ENCODE results near the gene IFITM1. TPM values are rescaled to one million over a fixed set of nuclear protein-coding genes. Genes with fewer than 3 reads are reported as not detected.
"Not testable (repeated sequence)": the region's sequence is repeated elsewhere in the genome, so short reads cannot be mapped to it uniquely, and the experiment has no call there.

IFITM1 gene
- total RNA-seq, 1 experiment from 2014 or later: 3.2 TPM

GRCh38 chr11:312092-312816 lies 1.6 kb upstream of the IFITM1 start:
- H3K36me3 Mint-ChIP-seq (ENCODE audit: insufficient read depth, unreplicated experiment): no peaks in the 10 kb centered on the region
- no peak for TF ChIP-seq CTCF (IDR thresholded peaks at IDR 0.05; ENCODE audit: insufficient read depth in 1 of 2, low read depth in 1 of 2, low read length in 1 of 2, severe bottlenecking in 1 of 2, unreplicated experiment in 1 of 2)
- no TSS peak for BruUV-seq (replicated peaks)
- H3K4me3 Mint-ChIP-seq (ENCODE audit: unreplicated experiment): peak overlapping the region; percentile 43
- intact Hi-C loops (cut with micrococcal nuclease; ENCODE audit: unreplicated experiment): no loop called here
- no peaks in the 10 kb centered on the region for H3K27me3 Mint-ChIP-seq (ENCODE audit: insufficient read depth, unreplicated experiment)
- CTCF ChIA-PET: interaction anchor here (1.2 kb wide), 1 partner anchor 17 kb away, joined by 3 read pairs; no protein-coding TSS in a partner anchor
- H3K4me3 ChIP-seq (ENCODE audit: low read depth, low read length): no peak overlapping the region
- POLR2A ChIA-PET: no interaction called here
- H3K9me3 ChIP-seq: no peaks in the 10 kb centered on the region
- peaks cover 21% of the 10 kb centered on the region for H3K4me1 ChIP-seq
- no peak overlapping the region for H3K27ac Mint-ChIP-seq (ENCODE audit: unreplicated experiment)
- H3K27me3 ChIP-seq (replicated peaks; ENCODE audit: control insufficient read depth, insufficient read depth, low read length): no peaks in the 10 kb centered on the region
- no peaks in the 10 kb centered on the region for H3K36me3 ChIP-seq (ENCODE audit: control insufficient read depth, insufficient read depth, low read length)
- peaks cover 18% of the 10 kb centered on the region for H3K4me1 Mint-ChIP-seq (ENCODE audit: low read depth, unreplicated experiment)
- no peak for DNase-seq
- H3K9me3 Mint-ChIP-seq (ENCODE audit: unreplicated experiment): no peaks in the 10 kb centered on the region

- intact Hi-C loops (cut with micrococcal nuclease; ENCODE audit: unreplicated experiment): no loop called here
- Mint-ChIP-seq H3K4me1 (ENCODE audit: low read depth, unreplicated experiment) (peaks cover 13% of the 10 kb centered on the region), H3K36me3 (ENCODE audit: insufficient read depth, unreplicated experiment) (no peaks in the 10 kb centered on the region), H3K27me3 (ENCODE audit: insufficient read depth, unreplicated experiment) (no peaks in the 10 kb centered on the region), H3K4me3 (ENCODE audit: unreplicated experiment) (no peak overlapping the region), H3K27ac (ENCODE audit: unreplicated experiment) (no peak overlapping the region), H3K9me3 (ENCODE audit: unreplicated experiment) (no peaks in the 10 kb centered on the region)
- Histone ChIP-seq H3K36me3 (ENCODE audit: control insufficient read depth, insufficient read depth, low read length) (no peaks in the 10 kb centered on the region), H3K4me1 (peaks cover 21% of the 10 kb centered on the region), H3K27me3 (replicated peaks; ENCODE audit: control insufficient read depth, insufficient read depth, low read length) (no peaks in the 10 kb centered on the region), H3K9me3 (no peaks in the 10 kb centered on the region), H3K4me3 (ENCODE audit: low read depth, low read length) (no peak overlapping the region)
- POLR2A ChIA-PET: no interaction called here
- DNase-seq: no peak
- CTCF ChIA-PET: interaction anchor here (1.2 kb wide), 1 partner anchor 16 kb away, joined by 3 read pairs; no protein-coding TSS in a partner anchor
- TF ChIP-seq CTCF (IDR thresholded peaks at IDR 0.05; ENCODE audit: insufficient read depth in 1 of 2, low read depth in 1 of 2, low read length in 1 of 2, severe bottlenecking in 1 of 2, unreplicated experiment in 1 of 2): no peak
- no TSS peak for BruUV-seq (replicated peaks)
These were observed 495 bp upstream of the IFITM1 start for GRCh38 chr11:313304-313786.

GRCh38 chr11:314554-314875 lies 675 bp downstream of the IFITM1 start:
- intact Hi-C loops (cut with micrococcal nuclease; ENCODE audit: unreplicated experiment); H3K4me3 ChIP-seq (ENCODE audit: low read depth, low read length); H3K36me3 Mint-ChIP-seq (ENCODE audit: insufficient read depth, unreplicated experiment); POLR2A ChIA-PET; BruUV-seq (replicated peaks); DNase-seq; H3K27ac Mint-ChIP-seq (ENCODE audit: unreplicated experiment); H3K27me3 Mint-ChIP-seq (ENCODE audit: insufficient read depth, unreplicated experiment); H3K9me3 Mint-ChIP-seq (ENCODE audit: unreplicated experiment); H3K27me3 ChIP-seq (replicated peaks; ENCODE audit: control insufficient read depth, insufficient read depth, low read length); H3K36me3 ChIP-seq (ENCODE audit: control insufficient read depth, insufficient read depth, low read length); CTCF ChIA-PET; H3K9me3 ChIP-seq: not testable (repeated sequence)
- H3K4me1 Mint-ChIP-seq (ENCODE audit: low read depth, unreplicated experiment): peaks cover 12% of the 10 kb centered on the region
- H3K4me1 ChIP-seq: peaks cover 15% of the 10 kb centered on the region
- peak overlapping the region; percentile 44 for H3K4me3 Mint-ChIP-seq (ENCODE audit: unreplicated experiment)

Data from Caco-2 (cell line).